Peyer's patch (tissue), 4 donors: ENCODE data around the gene MRPL14. TPM values are rescaled to one million over a fixed set of nuclear protein-coding genes. Genes with fewer than 3 reads are reported as not detected.

Experiments
- DNase-seq, 3 donors: peaks; one replicate each; pipeline ENCODE4 v3.0.0-alpha.2; 2017 to 2019
- H3K27ac ChIP-seq, 4 donors: fragments of 200-600 bp; sonication (generic); one replicate each; pipeline ENCODE4 v1.5.1; 2016 to 2019
- H3K27me3 ChIP-seq, 2 donors: fragments of 200-600 bp; sonication (generic); one replicate each; pipeline ENCODE4 v1.5.1; 2019
- H3K36me3 ChIP-seq, 3 donors: fragments of 200-600 bp; sonication (generic); one replicate each; pipeline ENCODE4 v1.5.1; 2016 to 2019
- H3K4me1 ChIP-seq, 4 donors: fragments of 200-600 bp; sonication (generic); one replicate each; pipeline ENCODE4 v1.5.1; 2016 to 2019
- H3K4me3 ChIP-seq, 4 donors: fragments of 200-600 bp; sonication (generic); 1 replicate in 3 of 4; 2 replicates in 1 of 4; pipeline ENCODE4 v1.5.1; 2016 to 2019; ENCODE audit warnings: mild to moderate bottlenecking in 1 of 4
- H3K9me3 ChIP-seq, 4 donors: fragments of 200-600 bp; sonication (generic); one replicate each; pipeline ENCODE4 v1.5.1; 2016 to 2019; ENCODE audit warnings: mild to moderate bottlenecking in 1 of 4
- POLR2A ChIP-seq, 2 donors: fragments of 450-650 bp; IDR thresholded peaks; one replicate each; pipeline ENCODE4 v1.5.1; 2017; ENCODE audit warnings: antibody characterized with exemption in 2 of 2, mild to moderate bottlenecking in 2 of 2, moderate library complexity in 2 of 2
- total RNA-seq, 4 donors: library from RNA; depleted of rRNA; stranded (reverse); fragments of >200 nt; gene quantifications; one replicate each; pipeline ENCODE4 v1.1.0, GENCODE V29; 2016
- TF ChIP-seq, protein P1 (sequence below), 6 experiments: fragments of 450-650 bp in 4 of 6; fragments of 200-600 bp in 2 of 6; sonication (generic) in 1 of 6; IDR thresholded peaks; one replicate each; pipeline ENCODE4 v1.5.1; 2017 to 2019; ENCODE audit warnings: antibody characterized with exemption in 6 of 6, mild to moderate bottlenecking in 3 of 6, moderate library complexity in 1 of 6

MRPL14 gene
- total RNA-seq, 4 donors from 2014 or later = 35.5 to 51.1 (median 42.6) TPM

DNA sequence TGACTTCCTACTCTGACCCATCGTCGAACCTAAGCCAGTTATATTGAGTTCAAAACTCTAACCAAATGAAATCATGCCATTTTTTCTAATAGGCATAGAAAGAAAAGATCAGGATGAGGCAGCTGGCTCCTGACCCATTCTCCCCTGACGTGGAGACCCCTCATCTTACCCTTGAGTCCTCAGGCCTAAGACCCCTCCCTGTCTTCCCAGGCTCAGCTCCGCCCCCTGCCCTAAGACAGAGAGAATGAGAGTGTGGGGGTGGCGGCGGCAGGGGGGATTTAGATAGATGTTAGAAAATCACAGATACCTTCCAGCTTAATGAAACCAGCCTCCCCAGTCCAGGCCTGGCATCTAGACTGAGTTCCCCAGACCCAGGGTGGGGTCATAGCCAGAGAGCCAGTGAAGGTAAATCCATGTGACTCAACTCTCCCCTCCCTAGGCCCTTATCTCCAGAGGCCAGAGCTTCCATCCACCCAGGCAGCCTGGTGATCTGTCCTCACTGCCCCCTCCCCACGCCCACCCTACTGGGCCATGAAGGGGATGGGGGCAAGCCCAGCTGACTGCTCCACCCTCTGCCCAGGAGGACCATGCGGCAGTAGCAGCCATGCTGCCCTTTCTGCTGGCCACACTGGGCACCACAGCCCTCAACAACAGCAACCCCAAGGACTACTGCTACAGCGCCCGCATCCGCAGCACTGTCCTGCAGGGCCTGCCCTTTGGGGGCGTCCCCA, 6.9 kb upstream of the MRPL14 start:
- H3K36me3 ChIP-seq = peaks cover 0 to 48% (median 0%) of the 10 kb centered on the region in 3 donors
- no peaks in the 10 kb centered on the region for H3K9me3 ChIP-seq
- peaks cover 0 to 24% (median 2%) of the 10 kb centered on the region in 4 donors for H3K4me1 ChIP-seq
- no peak for TF ChIP-seq POLR2A (IDR thresholded peaks at IDR 0.05)
- TF ChIP-seq, protein P1, sequence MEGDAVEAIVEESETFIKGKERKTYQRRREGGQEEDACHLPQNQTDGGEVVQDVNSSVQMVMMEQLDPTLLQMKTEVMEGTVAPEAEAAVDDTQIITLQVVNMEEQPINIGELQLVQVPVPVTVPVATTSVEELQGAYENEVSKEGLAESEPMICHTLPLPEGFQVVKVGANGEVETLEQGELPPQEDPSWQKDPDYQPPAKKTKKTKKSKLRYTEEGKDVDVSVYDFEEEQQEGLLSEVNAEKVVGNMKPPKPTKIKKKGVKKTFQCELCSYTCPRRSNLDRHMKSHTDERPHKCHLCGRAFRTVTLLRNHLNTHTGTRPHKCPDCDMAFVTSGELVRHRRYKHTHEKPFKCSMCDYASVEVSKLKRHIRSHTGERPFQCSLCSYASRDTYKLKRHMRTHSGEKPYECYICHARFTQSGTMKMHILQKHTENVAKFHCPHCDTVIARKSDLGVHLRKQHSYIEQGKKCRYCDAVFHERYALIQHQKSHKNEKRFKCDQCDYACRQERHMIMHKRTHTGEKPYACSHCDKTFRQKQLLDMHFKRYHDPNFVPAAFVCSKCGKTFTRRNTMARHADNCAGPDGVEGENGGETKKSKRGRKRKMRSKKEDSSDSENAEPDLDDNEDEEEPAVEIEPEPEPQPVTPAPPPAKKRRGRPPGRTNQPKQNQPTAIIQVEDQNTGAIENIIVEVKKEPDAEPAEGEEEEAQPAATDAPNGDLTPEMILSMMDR (IDR thresholded peaks at IDR 0.05) = no peak
- peak overlapping the region in 1 of 4 donors; percentile 2 for H3K27ac ChIP-seq
- no peak for DNase-seq
- H3K27me3 ChIP-seq = no peaks in the 10 kb centered on the region
- H3K4me3 ChIP-seq = no peak overlapping the region

DNA sequence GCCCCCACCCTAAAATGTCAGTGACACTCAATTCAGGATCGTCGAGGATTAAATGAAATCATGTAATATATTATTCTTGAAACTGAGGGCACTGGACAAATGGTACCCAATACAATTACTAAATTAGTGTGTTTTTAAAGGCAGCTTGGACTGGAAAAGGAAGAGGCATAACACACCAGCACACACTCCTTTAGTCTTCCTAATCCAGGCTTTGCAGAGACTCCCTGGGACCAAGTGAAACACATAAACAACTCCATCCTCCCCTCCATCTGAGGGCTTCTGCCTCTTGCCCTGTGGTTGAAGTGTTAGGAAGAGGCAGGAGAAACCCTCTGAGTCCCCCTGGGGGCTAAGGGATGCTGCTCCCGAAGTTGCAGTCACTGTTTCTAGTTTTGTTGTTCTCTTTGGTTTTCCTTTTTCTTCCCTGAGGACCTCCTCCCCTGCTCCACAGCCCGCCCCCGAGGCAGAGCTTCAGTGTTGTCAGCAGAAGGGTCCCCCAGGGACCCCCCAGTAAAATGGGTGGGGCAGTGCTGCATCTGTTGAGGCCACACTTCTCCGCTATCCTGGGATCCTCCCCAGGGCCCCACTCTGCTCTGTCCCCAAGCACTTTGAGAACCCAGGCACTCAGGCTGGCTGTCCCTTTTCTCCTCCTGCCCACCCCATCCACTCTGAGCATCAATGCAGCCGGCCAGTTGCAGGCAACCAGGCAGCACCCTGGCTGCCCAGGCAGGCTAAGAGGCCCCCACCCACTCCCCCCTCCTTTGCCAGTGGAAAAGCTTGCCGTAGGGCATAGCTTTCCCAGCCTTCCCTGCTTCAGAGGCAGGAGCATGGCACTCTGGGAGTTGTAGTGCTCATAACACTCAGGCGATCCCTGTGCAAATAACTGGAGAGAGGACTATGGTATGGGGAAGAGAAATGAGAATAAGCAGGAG, 6.0 kb upstream of the MRPL14 start:
- TF ChIP-seq, protein P1 (IDR thresholded peaks at IDR 0.05) = no peak
- TF ChIP-seq POLR2A (IDR thresholded peaks at IDR 0.05) = no peak
- Histone ChIP-seq H3K27ac (peak overlapping the region in 2 of 4 donors; percentile 2 to 50), H3K27me3 (no peaks in the 10 kb centered on the region), H3K36me3 (peaks cover 0 to 41% (median 0%) of the 10 kb centered on the region in 3 donors), H3K4me3 (no peak overlapping the region), H3K4me1 (peaks cover 4 to 29% (median 6%) of the 10 kb centered on the region in 4 donors), H3K9me3 (no peaks in the 10 kb centered on the region)
- DNase-seq = peak in 2 of 3 donors; percentile 55 to 62

DNA sequence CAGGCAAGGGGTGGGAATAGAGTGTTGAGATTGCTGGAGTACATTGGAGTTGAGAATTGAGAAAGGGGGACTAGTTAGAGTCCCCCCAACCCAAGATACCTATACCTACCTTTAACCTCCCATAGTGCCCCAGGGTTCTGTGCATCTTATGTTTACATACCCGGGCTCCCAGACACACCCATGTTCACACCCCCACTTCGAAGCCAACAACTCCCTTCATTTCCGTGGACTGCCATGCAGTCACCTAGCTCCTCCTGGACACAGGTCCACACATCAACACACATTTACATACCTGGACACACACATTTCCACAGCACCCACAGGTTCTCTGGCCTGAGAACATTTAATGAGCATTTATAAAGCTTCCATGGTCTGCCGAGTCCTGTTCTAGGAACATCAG, 5.2 kb upstream of the MRPL14 start:
- peak in 1 of 3 donors; percentile 61 for DNase-seq
- Histone ChIP-seq H3K27me3 (no peaks in the 10 kb centered on the region), H3K36me3 (peaks cover 0 to 33% (median 0%) of the 10 kb centered on the region in 3 donors), H3K4me1 (peaks cover 5 to 31% (median 7%) of the 10 kb centered on the region in 4 donors), H3K27ac (peak overlapping the region in 3 of 4 donors; percentile 10 to 57 (median 50)), H3K9me3 (no peaks in the 10 kb centered on the region), H3K4me3 (no peak overlapping the region)
- no peak for TF ChIP-seq POLR2A (IDR thresholded peaks at IDR 0.05)
- TF ChIP-seq, protein P1 (IDR thresholded peaks at IDR 0.05) = no peak

DNA sequence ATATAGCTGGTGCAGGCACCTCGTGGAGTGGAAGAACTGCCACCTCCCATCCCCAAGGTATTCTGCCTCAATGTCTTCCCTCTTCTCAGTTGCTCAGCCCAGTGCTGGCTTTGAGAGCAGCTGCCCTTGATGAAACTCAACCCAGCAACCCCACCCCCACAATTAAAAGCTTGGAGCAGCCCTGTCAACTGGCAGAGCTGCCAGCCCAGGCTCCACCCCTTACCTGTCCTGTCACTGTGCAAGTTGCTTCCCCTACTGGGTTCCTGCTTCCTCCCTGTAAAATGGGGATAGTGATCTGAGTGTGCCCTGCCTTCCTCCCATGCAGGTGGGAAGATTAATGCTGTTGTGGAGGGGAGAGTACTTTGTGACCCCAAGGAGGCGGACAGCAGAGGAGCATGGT, 4.6 kb upstream of the MRPL14 start:
- H3K4me3 ChIP-seq = no peak overlapping the region
- no peaks in the 10 kb centered on the region for H3K9me3 ChIP-seq
- H3K4me1 ChIP-seq = peaks cover 5 to 31% (median 7%) of the 10 kb centered on the region in 4 donors
- DNase-seq = no peak
- peaks cover 0 to 27% (median 0%) of the 10 kb centered on the region in 3 donors for H3K36me3 ChIP-seq
- peak overlapping the region in 2 of 4 donors; percentile 10 to 57 for H3K27ac ChIP-seq
- H3K27me3 ChIP-seq = no peaks in the 10 kb centered on the region
- TF ChIP-seq, protein P1 (IDR thresholded peaks at IDR 0.05) = no peak
- no peak for TF ChIP-seq POLR2A (IDR thresholded peaks at IDR 0.05)

DNA sequence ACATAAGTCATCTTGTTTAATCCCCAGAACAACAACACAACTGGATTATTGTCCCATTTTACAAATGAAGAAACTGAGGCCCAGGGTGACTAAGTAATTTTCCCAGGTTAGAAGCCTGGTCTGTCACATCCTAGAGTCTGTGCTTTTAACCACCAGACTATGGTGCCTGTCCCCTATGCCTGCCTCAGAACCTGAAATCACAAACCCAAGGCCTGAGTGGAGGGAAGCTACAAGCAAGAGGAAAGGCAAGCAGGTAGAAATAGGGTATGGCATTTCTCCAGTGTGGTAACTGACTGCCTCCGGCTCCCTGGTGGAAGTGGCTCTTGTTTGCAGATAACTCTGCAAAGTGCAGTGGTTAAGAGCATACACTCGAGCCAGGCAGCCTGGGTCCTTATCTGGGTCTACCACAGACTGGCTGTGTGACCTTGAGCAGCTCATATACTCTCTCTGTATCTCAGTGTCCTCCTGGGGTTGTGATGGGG, 2.6 kb upstream of the MRPL14 start:
- H3K27me3 ChIP-seq = no peaks in the 10 kb centered on the region
- H3K9me3 ChIP-seq = no peaks in the 10 kb centered on the region
- TF ChIP-seq POLR2A (IDR thresholded peaks at IDR 0.05) = no peak
- TF ChIP-seq, protein P1 (IDR thresholded peaks at IDR 0.05) = no peak
- H3K36me3 ChIP-seq = peaks cover 0 to 7% (median 0%) of the 10 kb centered on the region in 3 donors
- no peak overlapping the region for H3K27ac ChIP-seq
- peaks cover 5 to 47% (median 11%) of the 10 kb centered on the region in 4 donors for H3K4me1 ChIP-seq
- H3K4me3 ChIP-seq = no peak overlapping the region
- DNase-seq = no peak
